Inflammatory macrophage (primary cell): ENCODE data around the gene CIBAR2.
"Not testable (repeated sequence)": the region's sequence is repeated elsewhere in the genome, so short reads cannot be mapped to it uniquely, and the experiment has no call there.

Experiments
- DNase-seq, 2 donors: peaks; one replicate each; pipeline ENCODE4 v3.0.0-alpha.2; 2020 to 2022

CIBAR2 gene

GRCh38 chr16:85127379-85127723 is 15.1 kb upstream of the CIBAR2 start:
- DNase-seq = no peak

GRCh38 chr16:85126705-85127378 is 14.6 kb upstream of the CIBAR2 start:
- DNase-seq = peak; percentile 14 to 69

GRCh38 chr16:85126394-85126704 is 14.1 kb upstream of the CIBAR2 start:
- DNase-seq = no peak

GRCh38 chr16:85125570-85126393 is 13.5 kb upstream of the CIBAR2 start:
- DNase-seq = no peak

GRCh38 chr16:85124636-85125346 is 12.5 kb upstream of the CIBAR2 start:
- DNase-seq = no peak

- no peak for DNase-seq
These were observed 11.8 kb upstream of the CIBAR2 start for GRCh38 chr16:85123891-85124635.

- DNase-seq = not testable (repeated sequence)
These were observed 11.2 kb upstream of the CIBAR2 start for GRCh38 chr16:85123441-85123840.

GRCh38 chr16:85120006-85120340 is 7.7 kb upstream of the CIBAR2 start:
- no peak for DNase-seq

- no peak for DNase-seq
These were observed 5.1 kb upstream of the CIBAR2 start for GRCh38 chr16:85117418-85117817.

- peak; percentile 87 to 88 for DNase-seq
These were observed 2.8 kb upstream of the CIBAR2 start for GRCh38 chr16:85114909-85115567.

- no peak for DNase-seq
These were observed 1.6 kb upstream of the CIBAR2 start for GRCh38 chr16:85113913-85114312.

GRCh38 chr16:85113168-85113733 is 979 bp upstream of the CIBAR2 start:
- DNase-seq = no peak

GRCh38 chr16:85111184-85111583 is 1.1 kb downstream of the CIBAR2 start:
- DNase-seq = no peak

- no peak for DNase-seq
These were observed 2.2 kb downstream of the CIBAR2 start for GRCh38 chr16:85110105-85110504.

GRCh38 chr16:85107532-85107931 is 4.7 kb downstream of the CIBAR2 start:
- DNase-seq = no peak

- no peak for DNase-seq
These were observed 5.2 kb downstream of the CIBAR2 start for GRCh38 chr16:85107083-85107482.

GRCh38 chr16:85105475-85105874 is 6.8 kb downstream of the CIBAR2 start:
- no peak for DNase-seq

- peak; percentile 62 to 75 for DNase-seq
These were observed 7.4 kb downstream of the CIBAR2 start for GRCh38 chr16:85104821-85105391.

GRCh38 chr16:85104147-85104546 is 8.1 kb downstream of the CIBAR2 start:
- DNase-seq = no peak

- peak in 1 of 2 donors; percentile 36 for DNase-seq
These were observed 8.9 kb downstream of the CIBAR2 start for GRCh38 chr16:85103114-85104079.
